Cardiac septum (tissue), 1 donor: ENCODE measurements around the gene INSM1. TPM values are rescaled to one million over a fixed set of nuclear protein-coding genes. Genes with fewer than 3 reads are reported as not detected.
"Not testable (repeated sequence)": the region's sequence is repeated elsewhere in the genome, so short reads cannot be mapped to it uniquely, and the experiment has no call there.

ENCODE experiments used
- DNase-seq: peaks from one replicate; pipeline ENCODE4 v3.0.0-alpha.2; 2020; ENCODE audit warnings: low spot score
- intact Hi-C: fragments of 100-400 bp; cut with DNase I; formaldehyde crosslinking; loops from one replicate; pipeline ENCODE4 v1.14.0; 2022
- long read RNA-seq: library from polyadenylated mRNA; unstranded; transcript quantifications from one replicate; pipeline ENCODE4 v2.0.0, GENCODE V29; 2021
- total RNA-seq: library from RNA; stranded (reverse); fragmentation: NEBNext Ultra II Directional; extraction: Animal tissue kit (Norgen Biotek cat#: 25700); gene quantifications from one replicate; pipeline ENCODE4 v1.2.1, GENCODE V29; 2021
- donor health status: DM: no; HTN: no; CAD: no.

INSM1 gene
- total RNA-seq: not detected
- long read RNA-seq: 0 reads

- intact Hi-C loops: no loop called here
- peak; percentile 49 for DNase-seq
These were observed at the start of gene INSM1 for GRCh38 chr20:20367575-20368417. Gene INSM1, plus strand, starts transcription at chr20:20368104. Its CDS starts 164 bp downstream, at chr20:20368268.

- intact Hi-C loops: no loop called here
- DNase-seq: no peak
These were observed 49.3 kb upstream of the INSM1 start for GRCh38 chr20:20318365-20319161.

- DNase-seq: no peak
- intact Hi-C loops: no loop called here
These were observed 46.8 kb upstream of the INSM1 start for GRCh38 chr20:20321134-20321533.

- DNase-seq: no peak
- intact Hi-C loops: no loop called here
These were observed 46.0 kb upstream of the INSM1 start for GRCh38 chr20:20321917-20322316.

- intact Hi-C loops: no loop called here
- no peak for DNase-seq
These were observed 45.0 kb upstream of the INSM1 start for GRCh38 chr20:20322912-20323311.

- no peak for DNase-seq
- intact Hi-C loops: no loop called here
These were observed 40.2 kb upstream of the INSM1 start for GRCh38 chr20:20327746-20328145.

GRCh38 chr20:20329564-20329963, 38.3 kb upstream of the INSM1 start:
- no peak for DNase-seq
- intact Hi-C loops: no loop called here

- intact Hi-C loops: no loop called here
- no peak for DNase-seq
These were observed 36.7 kb upstream of the INSM1 start for GRCh38 chr20:20331156-20331555.

- intact Hi-C loops: no loop called here
- DNase-seq: no peak
These were observed 36.1 kb upstream of the INSM1 start for GRCh38 chr20:20331817-20332216.

- intact Hi-C loops: no loop called here
These were observed 34.0 kb upstream of the INSM1 start for GRCh38 chr20:20333866-20334265.

GRCh38 chr20:20334489-20334888, 33.4 kb upstream of the INSM1 start:
- intact Hi-C loops: no loop called here
- DNase-seq: no peak

More at GRCh38 chr20:20333866-20334265, 34.0 kb upstream of the INSM1 start:
- no peak for DNase-seq

GRCh38 chr20:20338133-20338730, 29.7 kb upstream of the INSM1 start:
- intact Hi-C loops: no loop called here
- DNase-seq: no peak

GRCh38 chr20:20340443-20340842, 27.5 kb upstream of the INSM1 start:
- intact Hi-C loops: no loop called here

GRCh38 chr20:20341371-20341770, 26.5 kb upstream of the INSM1 start:
- intact Hi-C loops: no loop called here
- no peak for DNase-seq

More at GRCh38 chr20:20340443-20340842, 27.5 kb upstream of the INSM1 start:
- DNase-seq: no peak

- no peak for DNase-seq
- intact Hi-C loops: no loop called here
These were observed 25.8 kb upstream of the INSM1 start for GRCh38 chr20:20342066-20342465.

GRCh38 chr20:20343932-20344331, 24.0 kb upstream of the INSM1 start:
- intact Hi-C loops: no loop called here

GRCh38 chr20:20344476-20344875, 23.4 kb upstream of the INSM1 start:
- DNase-seq: no peak

More at GRCh38 chr20:20343932-20344331, 24.0 kb upstream of the INSM1 start:
- no peak for DNase-seq

GRCh38 chr20:20353576-20353975, 14.3 kb upstream of the INSM1 start:
- no peak for DNase-seq
- intact Hi-C loops: no loop called here

More at GRCh38 chr20:20344476-20344875, 23.4 kb upstream of the INSM1 start:
- intact Hi-C loops: no loop called here

- intact Hi-C loops, DNase-seq: not testable (repeated sequence)
These were observed 12.4 kb upstream of the INSM1 start for GRCh38 chr20:20355503-20355902.

- no peak for DNase-seq
- intact Hi-C loops: no loop called here
These were observed 9.1 kb upstream of the INSM1 start for GRCh38 chr20:20358801-20359200.
